A549 (cell line): ENCODE results near the gene SF1. TPM values are rescaled to one million over a fixed set of nuclear protein-coding genes. Genes with fewer than 3 reads are reported as not detected.

Experiments used
- ATAC-seq, 2 experiments: fragments of 200-7000 bp in 1 of 2; fragments of >200 bp in 1 of 2; cut with Nextera tagmentation in 1 of 2; cut with Tn5 transposase in 1 of 2; 3 replicates each; pipeline versions ENCODE4 v1.8.0 to v1.9.1; 2018 to 2020; ENCODE audit warnings: mild to moderate bottlenecking in 1 of 2, moderate library complexity in 1 of 2
- CTCF ChIA-PET: fragments of 300-600 bp; sonication (Branson Sonifier 250); formaldehyde crosslinking; extraction: SDS; loops from one replicate; lab custom pipeline; 2021; ENCODE audit warnings: antibody characterized with exemption, inconsistent platforms; lab: Yijun Ruan, JAX
- POLR2A ChIA-PET: fragments of 350-600 bp; formaldehyde crosslinking; extraction: SDS; loops from one replicate; lab custom pipeline; 2021; ENCODE audit warnings: antibody characterized with exemption, inconsistent platforms; lab: Yijun Ruan, JAX
- DNase-seq, 2 experiments: peaks; one replicate each; pipeline versions ENCODE4 v3.0.0 to v3.0.0-alpha.2; 2011 to 2016; ENCODE audit warnings: low read depth in 1 of 2, low spot score in 1 of 2
- FAIRE-seq: peaks from 2 replicates; lab custom pipeline; 2011; peaks lifted over from hg19 to GRCh38; lab: Jason Lieb, UNC
- H3K27ac ChIP-seq, 2 experiments: fragments of >200 bp; sonication (Bioruptor Twin); formaldehyde crosslinking; 3 replicates each; pipeline ENCODE4 v1.5.1; 2016 to 2017
- H3K4me1 ChIP-seq: fragments of >200 bp; sonication (Bioruptor Twin); formaldehyde crosslinking; 3 replicates; pipeline ENCODE4 v1.6.1; 2016
- H3K4me2 ChIP-seq: fragments of >200 bp; sonication (Bioruptor Twin); formaldehyde crosslinking; 3 replicates; pipeline ENCODE4 v1.6.1; 2016
- H3K4me3 ChIP-seq: fragments of >200 bp; sonication (Bioruptor Twin); formaldehyde crosslinking; 3 replicates; pipeline ENCODE4 v1.5.1; 2016
- H3K9me3 ChIP-seq: fragments of >200 bp; sonication (Bioruptor Twin); formaldehyde crosslinking; 3 replicates; pipeline ENCODE4 v1.6.1; 2016
- CBX2 ChIP-seq: fragments of 200-600 bp; sonication (generic); IDR thresholded peaks from 2 replicates; pipeline ENCODE4 v1.6.1; 2016; ENCODE audit warnings: low read depth, mild to moderate bottlenecking, borderline replicate concordance
- FOXS1 ChIP-seq: fragments of 250-450 bp; sonication (Bioruptor Pico); IDR thresholded peaks from 2 replicates; pipeline ENCODE4 v1.5.0; 2020; ENCODE audit warnings: mild to moderate bottlenecking, moderate library complexity
- HOXB13 ChIP-seq: fragments of 250-450 bp; sonication (Bioruptor Pico); IDR thresholded peaks from 2 replicates; pipeline ENCODE4 v1.5.0; 2020; ENCODE audit warnings: low read depth, mild to moderate bottlenecking, moderate library complexity
- HOXB5 ChIP-seq: fragments of 250-450 bp; sonication (Bioruptor Pico); IDR thresholded peaks from 2 replicates; pipeline ENCODE4 v1.5.0; 2020; ENCODE audit warnings: mild to moderate bottlenecking, moderate library complexity
- JUN ChIP-seq, 2 experiments: fragments of >200 bp; sonication (Bioruptor Twin); formaldehyde crosslinking; IDR thresholded peaks; 2 replicates in 1 of 2; 3 replicates in 1 of 2; pipeline ENCODE4 v1.6.1; 2016 to 2017
- MAFK ChIP-seq: fragments of 450-650 bp; IDR thresholded peaks from 2 replicates; pipeline ENCODE4 v1.6.1; 2014; ENCODE audit not compliant: partially characterized antibody
- POLR2A ChIP-seq: IDR thresholded peaks from 2 replicates; pipeline ENCODE4 v1.6.1; 2012; ENCODE audit warnings: mild to moderate bottlenecking, low read length
- SREBF2 ChIP-seq: fragments of 450-650 bp; IDR thresholded peaks from 2 replicates; pipeline ENCODE4 v1.6.1; 2014; ENCODE audit warnings: mild to moderate bottlenecking, moderate library complexity
- ZFP36 ChIP-seq: fragments of 450-650 bp; IDR thresholded peaks from 2 replicates; pipeline ENCODE4 v1.6.1; 2014; ENCODE audit warnings: borderline replicate concordance; ENCODE audit not compliant: partially characterized antibody
- ZNF302 ChIP-seq: fragments of 250-450 bp; sonication (Bioruptor Pico); IDR thresholded peaks from 2 replicates; pipeline ENCODE4 v1.9.0; 2021; ENCODE audit warnings: inconsistent platforms, mild to moderate bottlenecking, moderate library complexity
- WGBS: methylation state at CpG from one replicate; pipeline ENCODE4 v1.1.6; 2017; ENCODE audit errors: missing lambda C conversion rate; 5-methylcytosine and 5-hydroxymethylcytosine counted together
- polyA plus RNA-seq, 4 experiments: library from polyadenylated mRNA; depleted of rRNA in 3 of 4; stranded (reverse); fragments of >200 nt; fragmentation: RNase III in 1 of 4; extraction: RNeasy Plus Mini Kit Qiagen cat#74134 plus additional on column Dnase treatment in 1 of 4; gene quantifications; 2 replicates in 3 of 4; 3 replicates in 1 of 4; pipeline ENCODE4 v1.2.3, GENCODE V29; 2011 to 2017
- TF ChIP-seq, protein P1 (sequence below): IDR thresholded peaks from 2 replicates; pipeline ENCODE4 v1.6.1; 2012
- TF ChIP-seq, protein P2 (sequence below): fragments of 150-350 bp; IDR thresholded peaks from 2 replicates; pipeline ENCODE4 v1.6.1; 2014; ENCODE audit warnings: low read depth, mild to moderate bottlenecking, low read length
- TF ChIP-seq, protein P3 (sequence below): fragments of 450-650 bp; IDR thresholded peaks from 2 replicates; pipeline ENCODE4 v1.6.1; 2014; ENCODE audit warnings: antibody characterized with exemption
- TF ChIP-seq, protein P4 (sequence below): fragments of >200 bp; sonication (Bioruptor Twin); formaldehyde crosslinking; IDR thresholded peaks from 2 replicates; pipeline ENCODE4 v1.6.1; 2016
- TF ChIP-seq, protein P5 (sequence below): fragments of 200-600 bp; sonication (generic); IDR thresholded peaks from 2 replicates; pipeline ENCODE4 v1.6.1; 2016; ENCODE audit warnings: antibody characterized with exemption, mild to moderate bottlenecking, moderate library complexity

SF1 gene
- polyA plus RNA-seq, 2 of the 4 experiments (the other 2 are of a cell fraction): 104 to 310 TPM

DNA sequence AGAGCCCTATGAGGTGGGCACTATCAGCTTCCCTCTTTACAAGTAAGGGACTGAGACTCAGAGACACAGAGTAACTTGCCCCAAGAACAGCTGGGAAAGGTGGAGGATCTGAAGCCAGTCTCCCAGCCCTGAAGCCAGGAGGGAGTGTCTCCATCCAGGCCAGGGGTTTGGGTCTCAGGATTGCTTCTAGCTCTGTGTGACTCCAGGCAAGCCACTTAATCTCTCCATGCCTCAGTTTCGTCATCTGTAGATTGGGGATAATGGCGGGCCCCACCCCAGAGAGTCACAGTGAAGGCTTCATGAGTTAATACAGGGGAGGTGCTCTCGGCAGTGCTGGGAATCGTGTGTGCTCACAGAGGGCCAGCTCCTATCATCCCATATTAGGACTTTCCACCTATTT lies 14.1 kb upstream of the SF1 start:
- TF ChIP-seq ZFP36: no peak
- TF ChIP-seq ZNF302 (CRISPR knock-in tag): no peak
- TF ChIP-seq, protein P1, sequence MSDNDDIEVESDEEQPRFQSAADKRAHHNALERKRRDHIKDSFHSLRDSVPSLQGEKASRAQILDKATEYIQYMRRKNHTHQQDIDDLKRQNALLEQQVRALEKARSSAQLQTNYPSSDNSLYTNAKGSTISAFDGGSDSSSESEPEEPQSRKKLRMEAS: no peak
- TF ChIP-seq, protein P2, sequence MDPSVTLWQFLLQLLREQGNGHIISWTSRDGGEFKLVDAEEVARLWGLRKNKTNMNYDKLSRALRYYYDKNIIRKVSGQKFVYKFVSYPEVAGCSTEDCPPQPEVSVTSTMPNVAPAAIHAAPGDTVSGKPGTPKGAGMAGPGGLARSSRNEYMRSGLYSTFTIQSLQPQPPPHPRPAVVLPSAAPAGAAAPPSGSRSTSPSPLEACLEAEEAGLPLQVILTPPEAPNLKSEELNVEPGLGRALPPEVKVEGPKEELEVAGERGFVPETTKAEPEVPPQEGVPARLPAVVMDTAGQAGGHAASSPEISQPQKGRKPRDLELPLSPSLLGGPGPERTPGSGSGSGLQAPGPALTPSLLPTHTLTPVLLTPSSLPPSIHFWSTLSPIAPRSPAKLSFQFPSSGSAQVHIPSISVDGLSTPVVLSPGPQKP: no peak
- TF ChIP-seq JUN (IDR thresholded peaks at IDR 0.05): no peak
- no peak for TF ChIP-seq MAFK
- TF ChIP-seq CBX2: no peak
- TF ChIP-seq HOXB5 (CRISPR knock-in tag): no peak
- TF ChIP-seq, protein P3, sequence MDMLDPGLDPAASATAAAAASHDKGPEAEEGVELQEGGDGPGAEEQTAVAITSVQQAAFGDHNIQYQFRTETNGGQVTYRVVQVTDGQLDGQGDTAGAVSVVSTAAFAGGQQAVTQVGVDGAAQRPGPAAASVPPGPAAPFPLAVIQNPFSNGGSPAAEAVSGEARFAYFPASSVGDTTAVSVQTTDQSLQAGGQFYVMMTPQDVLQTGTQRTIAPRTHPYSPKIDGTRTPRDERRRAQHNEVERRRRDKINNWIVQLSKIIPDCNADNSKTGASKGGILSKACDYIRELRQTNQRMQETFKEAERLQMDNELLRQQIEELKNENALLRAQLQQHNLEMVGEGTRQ: no peak
- TF ChIP-seq, protein P4, sequence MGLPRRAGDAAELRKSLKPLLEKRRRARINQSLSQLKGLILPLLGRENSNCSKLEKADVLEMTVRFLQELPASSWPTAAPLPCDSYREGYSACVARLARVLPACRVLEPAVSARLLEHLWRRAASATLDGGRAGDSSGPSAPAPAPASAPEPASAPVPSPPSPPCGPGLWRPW: no peak
- no peak for TF ChIP-seq POLR2A
- TF ChIP-seq, protein P5, sequence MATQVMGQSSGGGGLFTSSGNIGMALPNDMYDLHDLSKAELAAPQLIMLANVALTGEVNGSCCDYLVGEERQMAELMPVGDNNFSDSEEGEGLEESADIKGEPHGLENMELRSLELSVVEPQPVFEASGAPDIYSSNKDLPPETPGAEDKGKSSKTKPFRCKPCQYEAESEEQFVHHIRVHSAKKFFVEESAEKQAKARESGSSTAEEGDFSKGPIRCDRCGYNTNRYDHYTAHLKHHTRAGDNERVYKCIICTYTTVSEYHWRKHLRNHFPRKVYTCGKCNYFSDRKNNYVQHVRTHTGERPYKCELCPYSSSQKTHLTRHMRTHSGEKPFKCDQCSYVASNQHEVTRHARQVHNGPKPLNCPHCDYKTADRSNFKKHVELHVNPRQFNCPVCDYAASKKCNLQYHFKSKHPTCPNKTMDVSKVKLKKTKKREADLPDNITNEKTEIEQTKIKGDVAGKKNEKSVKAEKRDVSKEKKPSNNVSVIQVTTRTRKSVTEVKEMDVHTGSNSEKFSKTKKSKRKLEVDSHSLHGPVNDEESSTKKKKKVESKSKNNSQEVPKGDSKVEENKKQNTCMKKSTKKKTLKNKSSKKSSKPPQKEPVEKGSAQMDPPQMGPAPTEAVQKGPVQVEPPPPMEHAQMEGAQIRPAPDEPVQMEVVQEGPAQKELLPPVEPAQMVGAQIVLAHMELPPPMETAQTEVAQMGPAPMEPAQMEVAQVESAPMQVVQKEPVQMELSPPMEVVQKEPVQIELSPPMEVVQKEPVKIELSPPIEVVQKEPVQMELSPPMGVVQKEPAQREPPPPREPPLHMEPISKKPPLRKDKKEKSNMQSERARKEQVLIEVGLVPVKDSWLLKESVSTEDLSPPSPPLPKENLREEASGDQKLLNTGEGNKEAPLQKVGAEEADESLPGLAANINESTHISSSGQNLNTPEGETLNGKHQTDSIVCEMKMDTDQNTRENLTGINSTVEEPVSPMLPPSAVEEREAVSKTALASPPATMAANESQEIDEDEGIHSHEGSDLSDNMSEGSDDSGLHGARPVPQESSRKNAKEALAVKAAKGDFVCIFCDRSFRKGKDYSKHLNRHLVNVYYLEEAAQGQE: no peak
- TF ChIP-seq FOXS1 (CRISPR knock-in tag): no peak
- no peak for TF ChIP-seq HOXB13 (CRISPR knock-in tag)
- FAIRE-seq (no peak), DNase-seq (no peak), ATAC-seq (no peak)
- Histone ChIP-seq H3K4me3 (no peak overlapping the region), H3K4me1 (no peaks in the 10 kb centered on the region), H3K27ac (no peak overlapping the region), H3K4me2 (no peak overlapping the region), H3K9me3 (no peaks in the 10 kb centered on the region)
- CTCF ChIA-PET: interaction anchor here (0.9 to 9.7 kb wide), 3 partner anchors 8 to 96 kb away, joined by 3 to 79 read pairs (median 3); partner anchors contain the start of gene MAP4K2
- POLR2A ChIA-PET: no interaction called here
- 88% methylated on average over 4 of the region's 4 CpGs for WGBS

DNA sequence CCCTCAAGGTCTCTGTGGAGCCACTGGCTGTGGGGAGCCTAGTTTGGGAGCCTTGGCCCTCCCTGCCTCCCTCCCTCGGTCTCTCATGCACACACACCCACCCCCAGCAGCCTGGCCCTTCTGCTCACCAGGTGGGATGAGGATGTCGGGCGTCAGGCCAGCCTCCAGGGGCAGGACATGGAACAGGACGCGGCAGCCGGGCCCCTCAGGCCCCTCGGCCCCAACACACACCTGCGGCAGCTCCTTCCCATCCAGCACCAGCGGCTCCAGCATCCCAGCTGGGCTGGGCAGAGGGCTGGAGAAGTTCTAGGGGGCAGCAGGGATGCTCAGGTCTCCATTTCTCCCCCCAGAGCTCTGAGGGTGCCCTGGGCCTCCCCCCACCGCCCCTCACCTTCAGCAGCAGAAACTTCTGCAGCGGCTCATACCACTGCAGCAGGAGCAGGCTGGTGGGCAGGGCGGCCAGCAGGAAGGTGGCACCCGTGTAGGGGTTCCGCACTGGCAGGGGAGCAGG lies 13.5 kb upstream of the SF1 start:
- POLR2A ChIA-PET: interaction anchor here (1.3 kb wide), 1 partner anchor 13 kb away, joined by 4 read pairs; the partner anchor contains the start of gene SF1
- DNase-seq: no peak
- no peak for FAIRE-seq
- ATAC-seq: no peak
- CTCF ChIA-PET: interaction anchor here (0.9 to 9.7 kb wide), 6 partner anchors 9 to 103 kb away, joined by 3 to 79 read pairs (median 3); partner anchors contain the start of gene MAP4K2
- H3K4me1 ChIP-seq: no peaks in the 10 kb centered on the region
- H3K4me2 ChIP-seq: no peak overlapping the region
- H3K4me3 ChIP-seq: no peak overlapping the region
- WGBS: 89% methylated on average over 8 of the region's 14 CpGs
- TF ChIP-seq FOXS1 (CRISPR knock-in tag): no peak
- TF ChIP-seq SREBF2: no peak
- H3K27ac ChIP-seq: no peak overlapping the region
- no peaks in the 10 kb centered on the region for H3K9me3 ChIP-seq
